VCaP (cell line): Measurements from ENCODE around the gene RNASEL.

ENCODE experiments used
- H3K27ac ChIP-seq: fragments of 450-650 bp; 2 replicates; pipeline ENCODE4 v1.5.1; 2017
- CTCF ChIP-seq: fragments of 450-650 bp; conservative IDR thresholded peaks from 2 replicates; pipeline ENCODE4 v1.5.1; 2017; ENCODE audit warnings: mild to moderate bottlenecking, moderate library complexity

Gene RNASEL

GRCh38 chr1:182617734-182618351 is 28.8 kb upstream of the RNASEL start:
- H3K27ac ChIP-seq, result peak overlapping the region; percentile 70
- no peak for TF ChIP-seq CTCF

- H3K27ac ChIP-seq, result peak overlapping the region; percentile 70
- TF ChIP-seq CTCF, result no peak
Measured at GRCh38 chr1:182617014-182617429, 28.0 kb upstream of the RNASEL start.

- no peak for TF ChIP-seq CTCF
- H3K27ac ChIP-seq, result peak overlapping the region; percentile 70
Measured at GRCh38 chr1:182616130-182617013, 27.3 kb upstream of the RNASEL start.

GRCh38 chr1:182615468-182616129 is 26.5 kb upstream of the RNASEL start:
- no peak for TF ChIP-seq CTCF

GRCh38 chr1:182614796-182615454 is 25.9 kb upstream of the RNASEL start:
- peak overlapping the region; percentile 70 for H3K27ac ChIP-seq
- TF ChIP-seq CTCF, result no peak

More at GRCh38 chr1:182615468-182616129, 26.5 kb upstream of the RNASEL start:
- H3K27ac ChIP-seq, result peak overlapping the region; percentile 70

- TF ChIP-seq CTCF, result no peak
- H3K27ac ChIP-seq, result no peak overlapping the region
Measured at GRCh38 chr1:182611787-182612186, 22.7 kb upstream of the RNASEL start.

- no peak for TF ChIP-seq CTCF
- no peak overlapping the region for H3K27ac ChIP-seq
Measured at GRCh38 chr1:182611326-182611725, 22.3 kb upstream of the RNASEL start.
